ENCODE results near the gene IL12B. TPM values are rescaled to one million over a fixed set of nuclear protein-coding genes. Genes with fewer than 3 reads are reported as not detected.
"Not testable (repeated sequence)": the region's sequence is repeated elsewhere in the genome, so short reads cannot be mapped to it uniquely, and the experiment has no call there.

IL12B gene
- total and polyA plus RNA-seq, 2 of the 4 experiments (the other 2 are of a cell fraction), result 0.03 TPM; not detected in 1

GRCh38 chr5:159359871-159360270, 29.6 kb upstream of the IL12B start:
- dilution Hi-C loops (cut with HindIII; ENCODE audit: low sequenced_read_pairs, unreplicated experiment); H3K9ac ChIP-seq (ENCODE audit: low read depth, low read length); H3K79me1 ChIP-seq (ENCODE audit: low read depth in 1 of 2, low read length in 2 of 2); DNase-seq; H3K27ac ChIP-seq (ENCODE audit: insufficient read depth, low read length); H2AK9ac ChIP-seq (replicated peaks; ENCODE audit: low read depth, low read length, poor library complexity); H2BK5ac ChIP-seq (ENCODE audit: low read depth, low read length, poor library complexity, severe bottlenecking); BruUV-seq (replicated peaks); H4K5ac ChIP-seq (ENCODE audit: low read depth, low read length); H3K14ac ChIP-seq (replicated peaks; ENCODE audit: low read depth, low read length); H2BK120ac ChIP-seq (ENCODE audit: low read depth, low read length); H3K4me3 ChIP-seq (ENCODE audit: insufficient read depth, low read depth, low read length); H4K20me1 ChIP-seq (ENCODE audit: insufficient read depth, low read length); H2AK5ac ChIP-seq (ENCODE audit: low read depth, low read length); H3K4me2 ChIP-seq (ENCODE audit: low read depth, low read length); H3K36me3 ChIP-seq (ENCODE audit: control insufficient read depth, insufficient read depth, low read length); H2AFZ ChIP-seq (replicated peaks; ENCODE audit: low read length, poor library complexity); H2BK15ac ChIP-seq (ENCODE audit: low read depth, low read length); in situ Hi-C loops (cut with MboI; ENCODE audit: low sequenced_read_pairs); H3K23ac ChIP-seq (ENCODE audit: low read depth, low read length); POLR2A ChIA-PET (ENCODE audit: unreplicated experiment); H2BK20ac ChIP-seq (ENCODE audit: low read depth, low read length); H3K4me1 ChIP-seq (ENCODE audit: control insufficient read depth, insufficient read depth, low read length); H3K9me1 ChIP-seq (ENCODE audit: insufficient read depth, low read length); H3K56ac ChIP-seq (ENCODE audit: extremely low read depth, insufficient read depth, low read length); H3K18ac ChIP-seq (ENCODE audit: low read depth, low read length); CTCF ChIA-PET; H3K27me3 ChIP-seq (ENCODE audit: control insufficient read depth, insufficient read depth, low read length); H3K9me3 ChIP-seq (ENCODE audit: control insufficient read depth, insufficient read depth, low read length); H3K4ac ChIP-seq (ENCODE audit: low read depth, low read length); H4K8ac ChIP-seq (ENCODE audit: low read depth in 2 of 2, low read length in 2 of 2); H4K91ac ChIP-seq (ENCODE audit: insufficient read depth, low read depth, low read length); ATAC-seq (ENCODE audit: low read depth): not testable (repeated sequence)
- intact Hi-C loops (cut with micrococcal nuclease), result loop anchor here (5.0 kb wide), 1 partner anchor 1737 kb away; no protein-coding TSS in a partner anchor
- no CpG with 5 or more reads among the region's 7 CpGs for WGBS, 2 experiments (ENCODE audit: extremely low coverage in 2 of 2, insufficient read length in 1 of 2)

Measured in IMR-90 (cell line).